HG03060 (cell line): ENCODE data around the gene AHI1.
"Not testable (repeated sequence)": the region's sequence is repeated elsewhere in the genome, so short reads cannot be mapped to it uniquely, and the experiment has no call there.

Experiments
- ATAC-seq: cut with Tn5 transposase; IDR thresholded peaks from one replicate; pipeline ENCODE4 v1.9.1; 2021; ENCODE audit warnings: low read depth, moderate number of reproducible peaks; ENCODE audit not compliant: unreplicated experiment

AHI1 gene

GRCh38 chr6:135402311-135402710 lies 95.2 kb downstream of the AHI1 start:
- no peak for ATAC-seq

DNA sequence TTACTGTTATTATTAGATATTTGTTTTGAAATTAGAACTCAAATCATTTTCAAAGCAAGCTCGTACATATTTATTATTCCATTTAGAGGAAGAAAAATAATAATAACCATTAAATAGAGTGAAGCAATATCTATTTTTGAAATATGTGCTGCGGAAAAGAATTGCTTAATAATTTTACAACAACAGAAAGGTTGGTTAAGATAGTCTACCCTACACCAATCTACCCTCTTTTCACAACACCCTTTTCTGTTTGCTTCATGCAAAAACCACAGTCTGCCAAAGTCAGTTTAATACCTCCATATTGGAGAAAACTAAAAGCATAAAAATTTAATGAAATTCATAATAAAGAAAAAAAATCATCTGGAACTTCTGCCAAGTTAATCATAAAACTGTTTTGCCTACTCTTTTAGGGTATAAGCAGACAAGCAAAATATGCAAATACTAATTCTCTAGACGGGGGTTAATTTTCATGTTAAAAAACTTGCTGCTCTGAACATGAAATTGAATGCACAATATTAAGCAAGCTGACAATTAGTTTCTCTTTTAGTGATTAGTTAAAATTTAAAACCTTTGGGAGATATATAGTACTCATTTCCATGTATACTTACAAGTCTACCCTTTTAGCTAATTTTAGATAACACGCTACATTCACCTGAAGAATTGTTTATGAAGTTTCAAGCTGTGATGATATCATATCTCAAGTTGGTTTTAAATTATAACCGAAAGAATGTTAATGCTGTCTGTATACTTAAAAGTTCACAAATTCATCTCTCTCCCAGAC lies 100.2 kb downstream of the AHI1 start:
- ATAC-seq: no peak

- ATAC-seq: no peak
These were observed 102.4 kb downstream of the AHI1 start for GRCh38 chr6:135395136-135395535.

GRCh38 chr6:135393289-135393688 lies 104.3 kb downstream of the AHI1 start:
- ATAC-seq: no peak

- no peak for ATAC-seq
These were observed 107.1 kb downstream of the AHI1 start for GRCh38 chr6:135390458-135390857.

DNA sequence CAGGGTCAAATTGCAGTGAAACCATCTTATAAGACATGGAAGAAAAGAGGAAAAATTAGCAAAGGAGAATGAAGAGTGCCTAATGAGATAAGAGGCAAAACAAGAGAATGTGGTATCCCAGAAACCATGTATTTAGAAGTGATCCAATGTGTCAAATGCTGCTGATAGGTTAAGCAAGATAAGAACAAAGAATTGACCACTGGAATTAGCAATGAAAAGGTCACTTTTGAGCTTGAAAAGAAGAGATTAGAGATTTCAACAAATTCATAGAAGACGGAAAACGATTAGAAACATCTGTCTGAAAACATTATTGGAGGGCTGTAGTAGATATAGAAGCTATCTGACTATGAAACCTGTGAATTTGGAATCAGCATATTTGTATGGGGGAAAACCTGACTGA lies 112.2 kb downstream of the AHI1 start:
- ATAC-seq: no peak

- ATAC-seq: no peak
These were observed 113.8 kb downstream of the AHI1 start for GRCh38 chr6:135383766-135384165.

GRCh38 chr6:135383301-135383700 lies 114.2 kb downstream of the AHI1 start:
- ATAC-seq: no peak

DNA sequence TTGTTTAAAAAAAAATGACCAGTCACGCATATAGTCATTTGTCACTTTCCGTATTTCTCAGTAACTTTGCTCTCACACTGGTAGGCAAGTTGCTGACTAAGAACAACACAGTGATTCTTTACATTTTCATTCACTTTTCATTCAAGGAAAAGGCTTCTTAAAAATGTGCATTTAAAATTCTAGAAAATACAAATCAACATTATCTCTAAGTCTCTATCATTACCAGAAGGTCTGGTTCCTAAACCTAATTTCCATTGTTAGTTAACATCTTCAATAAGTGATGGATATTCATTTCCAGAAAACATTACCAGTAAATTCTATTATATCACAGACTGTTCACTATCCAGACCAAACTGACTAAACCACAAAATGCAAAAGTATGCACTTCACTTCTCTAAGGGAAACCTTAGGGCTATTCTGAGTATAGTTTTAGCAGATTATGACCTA lies 115.3 kb downstream of the AHI1 start:
- peak; percentile 57 for ATAC-seq

- no peak for ATAC-seq
These were observed 116.7 kb downstream of the AHI1 start for GRCh38 chr6:135380793-135381192.

DNA sequence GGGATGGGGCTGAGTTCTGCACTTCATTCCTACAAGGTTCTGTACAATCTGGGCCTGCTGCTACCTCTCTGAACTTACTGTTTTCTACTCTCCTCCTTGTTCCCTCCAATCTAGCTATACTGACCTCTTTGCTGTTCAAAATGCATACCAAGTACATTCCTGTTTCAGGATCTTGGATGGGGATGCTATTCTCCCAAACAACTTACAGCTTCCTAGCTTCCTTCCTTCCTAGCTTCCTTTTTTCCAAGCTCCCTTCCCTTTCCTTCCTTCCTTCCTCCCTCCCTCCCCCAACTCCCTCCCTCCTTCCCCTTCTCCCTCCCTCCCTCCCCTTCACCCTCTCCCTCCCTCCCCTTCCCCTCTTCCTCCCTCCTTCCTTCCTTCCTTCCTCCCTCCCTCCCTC lies 117.9 kb downstream of the AHI1 start:
- ATAC-seq: no peak

DNA sequence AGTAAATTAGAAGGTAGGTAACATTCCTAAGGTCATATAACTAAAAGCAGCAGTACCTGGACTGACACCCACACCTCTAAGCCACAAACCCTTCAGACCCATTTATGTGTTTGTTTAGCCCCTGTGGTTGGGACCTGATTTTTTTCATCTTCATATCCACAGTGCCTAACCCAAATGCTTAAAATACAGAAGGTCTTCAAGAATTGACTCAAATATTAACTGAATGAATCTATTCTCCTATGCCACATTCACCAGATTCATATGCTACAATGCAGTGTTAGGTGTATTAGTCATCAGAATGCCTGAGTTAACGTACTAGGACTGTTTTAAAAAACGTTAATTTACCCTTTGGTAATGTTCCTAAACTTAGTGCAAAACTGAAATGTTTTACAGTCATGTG lies 124.8 kb downstream of the AHI1 start:
- no peak for ATAC-seq

DNA sequence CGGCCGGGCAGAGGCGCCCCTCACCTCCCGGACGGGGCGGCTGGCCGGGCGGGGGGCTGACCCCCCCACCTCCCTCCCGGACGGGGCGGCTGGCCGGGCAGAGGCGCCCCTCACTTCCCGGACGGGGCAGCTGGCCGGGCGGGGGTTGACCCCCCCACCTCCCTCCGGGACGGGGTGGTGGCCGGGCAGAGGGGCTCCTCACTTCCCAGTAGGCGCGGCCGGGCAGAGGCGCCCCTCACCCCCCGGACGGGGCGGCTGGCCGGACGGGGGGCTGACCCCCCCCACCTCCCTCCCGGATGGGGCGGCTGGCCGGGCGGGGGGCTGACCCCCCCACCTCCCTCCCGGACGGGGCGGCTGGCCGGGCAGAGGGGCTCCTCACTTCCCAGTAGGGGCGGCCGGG lies 133.9 kb downstream of the AHI1 start:
- not testable (repeated sequence) for ATAC-seq

GRCh38 chr6:135362124-135362523 lies 135.4 kb downstream of the AHI1 start:
- ATAC-seq: no peak

DNA sequence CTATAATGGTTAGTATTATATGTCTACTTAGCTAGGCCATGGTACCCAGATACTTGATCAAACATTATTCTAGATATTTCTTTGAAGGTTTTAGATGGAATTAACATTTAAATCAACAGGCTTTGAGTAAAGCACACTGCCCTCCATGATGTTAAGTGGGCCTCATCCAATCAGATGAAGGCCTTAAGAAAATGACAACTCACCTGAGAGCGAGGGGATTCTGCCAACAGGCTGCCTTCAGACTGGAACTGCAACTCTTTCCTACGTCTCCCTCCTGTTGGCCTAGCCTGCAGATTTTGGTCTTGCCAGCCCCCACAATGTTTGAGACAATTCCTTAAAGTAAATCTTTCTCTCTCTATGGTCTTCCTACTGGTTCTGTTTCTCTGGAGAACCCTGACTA lies 137.3 kb downstream of the AHI1 start:
- ATAC-seq: no peak

DNA sequence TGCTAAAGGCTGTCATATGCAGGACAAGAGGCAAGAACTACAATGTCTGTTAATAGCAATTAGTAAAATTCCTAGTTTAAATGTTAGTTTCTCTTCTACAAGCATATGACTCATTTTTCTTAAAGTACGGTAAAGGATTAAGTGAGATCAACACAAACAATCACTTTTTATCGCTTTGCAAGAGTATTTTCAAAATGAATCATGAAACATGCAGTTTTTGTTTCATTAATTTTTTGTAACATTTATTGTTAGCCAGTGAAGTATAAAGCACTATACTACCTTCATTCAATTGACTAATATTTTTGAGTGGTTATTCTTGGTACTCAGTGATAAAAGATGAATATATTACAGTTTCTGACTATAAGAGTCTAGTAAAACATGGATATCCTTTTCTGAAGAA lies 138.6 kb downstream of the AHI1 start:
- ATAC-seq: no peak

- ATAC-seq: no peak
These were observed 139.2 kb downstream of the AHI1 start for GRCh38 chr6:135358251-135358821.

- no peak for ATAC-seq
These were observed 143.1 kb downstream of the AHI1 start for GRCh38 chr6:135354407-135354806.

DNA sequence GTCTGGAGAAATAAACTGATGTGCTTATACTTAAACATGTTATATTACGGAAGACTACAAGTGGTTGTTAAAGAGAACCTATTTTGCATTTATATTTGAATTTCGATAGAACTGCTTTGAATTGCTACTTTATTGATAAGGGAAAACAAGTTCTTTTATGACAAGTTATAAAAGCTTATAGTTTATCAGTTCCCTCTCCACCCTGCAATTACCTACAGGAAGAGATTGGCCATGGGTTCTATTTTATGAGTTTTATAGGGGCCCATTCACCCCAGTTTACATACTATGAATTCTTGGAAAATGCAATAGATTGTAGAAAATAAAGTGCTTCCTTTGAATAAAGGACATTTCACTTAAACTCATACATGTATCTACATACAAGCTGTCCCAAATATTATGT lies 144.4 kb downstream of the AHI1 start:
- no peak for ATAC-seq

GRCh38 chr6:135351635-135352034 lies 145.9 kb downstream of the AHI1 start:
- ATAC-seq: no peak

DNA sequence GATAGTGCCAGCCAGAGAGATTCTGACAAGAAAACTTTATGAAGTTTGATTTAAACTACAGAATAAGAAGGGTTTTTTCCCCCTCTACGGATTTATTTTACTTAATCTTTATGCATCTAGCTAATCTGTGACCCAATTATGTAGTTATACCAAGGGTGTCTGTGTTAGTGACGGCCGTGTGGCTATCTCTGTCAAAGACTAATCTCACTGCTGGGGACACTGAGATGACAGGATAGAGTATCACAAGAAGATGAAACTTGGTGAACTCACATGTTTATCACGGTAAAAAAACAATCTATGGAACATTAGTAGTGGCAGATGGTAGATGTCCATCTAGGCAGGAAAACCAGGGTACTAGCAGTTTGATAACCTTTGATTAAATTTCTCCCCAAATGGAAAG lies 149.7 kb downstream of the AHI1 start:
- ATAC-seq: no peak

DNA sequence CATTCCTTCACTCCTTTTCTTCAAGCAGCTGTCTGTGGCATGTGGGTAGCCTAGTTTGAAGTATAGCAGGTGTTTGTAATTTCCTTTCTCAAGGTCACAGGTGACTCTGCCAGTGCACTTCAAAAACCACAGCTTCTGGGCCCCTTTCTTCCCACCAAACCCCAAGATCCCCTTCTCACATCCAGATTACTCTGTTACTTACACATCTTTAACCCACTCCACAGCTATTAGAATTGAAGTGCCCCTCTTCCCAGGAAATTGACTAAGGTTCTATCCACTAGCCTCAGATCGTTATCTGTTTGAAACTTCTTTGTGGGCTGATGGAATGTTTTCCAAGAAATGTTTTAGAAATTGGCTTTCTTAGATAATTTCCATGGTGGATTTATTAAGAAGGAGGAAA lies 150.8 kb downstream of the AHI1 start:
- no peak for ATAC-seq
